IMR-90 (cell line): ENCODE measurements around the gene SCRN2. TPM values are rescaled to one million over a fixed set of nuclear protein-coding genes. Genes with fewer than 3 reads are reported as not detected.
A peak's percentile ranks its signal among the peaks of the same experiment; 100 is the strongest.

ENCODE experiments used
- ATAC-seq: fragments of 200-7000 bp; cut with Tn5 transposase; 2 replicates; pipeline ENCODE4 v1.9.1; 2020; ENCODE audit warnings: low read depth, mild to moderate bottlenecking, moderate library complexity
- BruUV-seq: library from RNA; stranded (reverse); fragments of 400-500 nt; replicated peaks from 2 replicates; lab custom pipeline; 2021; lab: Mats Ljungman, UMichigan
- CTCF ChIA-PET: fragments of 300-600 bp; formaldehyde crosslinking; extraction: SDS; loops from one replicate; lab custom pipeline; 2021; ENCODE audit warnings: antibody characterized with exemption; lab: Yijun Ruan, JAX
- POLR2A ChIA-PET: fragments of 300-600 bp; sonication (Branson Sonifier 250); formaldehyde crosslinking; loops from one replicate; lab custom pipeline; 2022; ENCODE audit warnings: antibody characterized with exemption; ENCODE audit not compliant: unreplicated experiment; lab: Charles Lee
- DNase-seq: peaks from one replicate; pipeline ENCODE4 v3.0.0; 2013
- H2AFZ ChIP-seq: replicated peaks from 2 replicates; pipeline ENCODE3; 2013; ENCODE audit warnings: low read length, mild to moderate bottlenecking; ENCODE audit not compliant: poor library complexity
- H2AK5ac ChIP-seq: 2 replicates; pipeline ENCODE4 v1.6.1; 2013; ENCODE audit warnings: low read depth, low read length, inconsistent platforms
- H2AK9ac ChIP-seq: replicated peaks from 2 replicates; pipeline ENCODE3; 2013; ENCODE audit warnings: mild to moderate bottlenecking, low read depth, low read length, moderate library complexity; ENCODE audit not compliant: poor library complexity
- H2BK120ac ChIP-seq: 2 replicates; pipeline ENCODE4 v1.6.1; 2013; ENCODE audit warnings: low read depth, low read length, inconsistent platforms
- H2BK15ac ChIP-seq: 3 replicates; pipeline ENCODE4 v1.6.1; 2013; ENCODE audit warnings: low read depth, low read length, inconsistent platforms
- H2BK20ac ChIP-seq: 2 replicates; pipeline ENCODE4 v1.6.1; 2013; ENCODE audit warnings: low read depth, mild to moderate bottlenecking, inconsistent platforms, low read length, moderate library complexity
- H2BK5ac ChIP-seq: 2 replicates; pipeline ENCODE4 v1.6.1; 2013; ENCODE audit warnings: mild to moderate bottlenecking, low read depth, low read length, inconsistent platforms; ENCODE audit not compliant: poor library complexity, severe bottlenecking
- H3K14ac ChIP-seq: replicated peaks from 2 replicates; pipeline ENCODE4 v1.6.1; 2013; ENCODE audit warnings: low read depth, low read length, inconsistent platforms
- H3K18ac ChIP-seq: 2 replicates; pipeline ENCODE4 v1.6.1; 2013; ENCODE audit warnings: low read depth, low read length, control low read depth
- H3K23ac ChIP-seq: 2 replicates; pipeline ENCODE4 v1.6.1; 2013; ENCODE audit warnings: low read depth, low read length, inconsistent platforms
- H3K27ac ChIP-seq: 2 replicates; pipeline ENCODE4 v1.5.1; 2013; ENCODE audit warnings: mild to moderate bottlenecking, control low read depth, low read length; ENCODE audit not compliant: insufficient read depth
- H3K27me3 ChIP-seq: 2 replicates; pipeline ENCODE4 v1.6.1; 2013; ENCODE audit warnings: low read length; ENCODE audit not compliant: control insufficient read depth, insufficient read depth
- H3K36me3 ChIP-seq: 2 replicates; pipeline ENCODE4 v1.6.1; 2013; ENCODE audit warnings: low read length, mixed read lengths; ENCODE audit not compliant: control insufficient read depth, insufficient read depth
- H3K4ac ChIP-seq: 2 replicates; pipeline ENCODE4 v1.6.1; 2013; ENCODE audit warnings: low read depth, low read length, inconsistent platforms
- H3K4me1 ChIP-seq: 2 replicates; pipeline ENCODE4 v1.6.1; 2013; ENCODE audit warnings: low read length, mixed read lengths; ENCODE audit not compliant: control insufficient read depth, insufficient read depth
- H3K4me2 ChIP-seq: 2 replicates; pipeline ENCODE4 v1.6.1; 2013; ENCODE audit warnings: low read depth, mild to moderate bottlenecking, control low read depth, low read length, moderate library complexity
- H3K4me3 ChIP-seq: 2 replicates; pipeline ENCODE4 v1.5.1; 2013; ENCODE audit warnings: low read depth, mild to moderate bottlenecking, control low read depth, low read length, moderate library complexity; ENCODE audit not compliant: insufficient read depth
- H3K56ac ChIP-seq: 2 replicates; pipeline ENCODE4 v1.6.1; 2013; ENCODE audit warnings: low read length, inconsistent platforms; ENCODE audit not compliant: insufficient read depth; ENCODE audit errors: extremely low read depth
- H3K79me1 ChIP-seq, 2 experiments: 2 replicates each; pipeline ENCODE4 v1.6.1; 2013; ENCODE audit warnings: low read length in 2 of 2, inconsistent platforms in 1 of 2, low read depth in 1 of 2
- H3K9ac ChIP-seq: 2 replicates; pipeline ENCODE4 v1.6.1; 2013; ENCODE audit warnings: low read depth, low read length, control low read depth
- H3K9me1 ChIP-seq: 2 replicates; pipeline ENCODE4 v1.6.1; 2013; ENCODE audit warnings: low read length, inconsistent platforms; ENCODE audit not compliant: insufficient read depth
- H3K9me3 ChIP-seq: 2 replicates; pipeline ENCODE4 v1.6.1; 2013; ENCODE audit warnings: low read length; ENCODE audit not compliant: control insufficient read depth, insufficient read depth
- H4K20me1 ChIP-seq: 2 replicates; pipeline ENCODE4 v1.6.1; 2013; ENCODE audit warnings: low read length, inconsistent platforms; ENCODE audit not compliant: insufficient read depth
- H4K5ac ChIP-seq: 2 replicates; pipeline ENCODE4 v1.6.1; 2013; ENCODE audit warnings: mild to moderate bottlenecking, low read depth, low read length, control low read depth
- H4K8ac ChIP-seq, 2 experiments: 2 replicates each; pipeline ENCODE4 v1.6.1; 2013; ENCODE audit warnings: low read depth in 2 of 2, low read length in 2 of 2, control low read depth in 1 of 2, inconsistent platforms in 1 of 2
- H4K91ac ChIP-seq: 2 replicates; pipeline ENCODE4 v1.6.1; 2013; ENCODE audit warnings: low read depth, low read length, inconsistent platforms; ENCODE audit not compliant: insufficient read depth
- CTCF ChIP-seq: conservative IDR thresholded peaks from 2 replicates; pipeline ENCODE4 v1.5.1; 2012; ENCODE audit warnings: mild to moderate bottlenecking, low read depth, low read length, improper control_type of control experiment
- MAZ ChIP-seq: IDR thresholded peaks from 2 replicates; pipeline ENCODE4 v1.6.1; 2012; ENCODE audit warnings: low read depth, mild to moderate bottlenecking, low read length, improper control_type of control experiment, moderate library complexity, borderline replicate concordance
- SMC3 ChIP-seq: fragments of 150-350 bp; IDR thresholded peaks from 2 replicates; pipeline ENCODE4 v1.6.1; 2016; ENCODE audit warnings: low read depth, mild to moderate bottlenecking, antibody characterized with exemption, low read length, moderate library complexity
- WGBS, 2 experiments: methylation state at CpG; one replicate each; pipeline versions ENCODE4 v1.1.5 to v1.1.7; 2013; ENCODE audit warnings: missing lambda C conversion rate in 2 of 2; ENCODE audit not compliant: insufficient read length in 1 of 2; ENCODE audit errors: extremely low coverage in 2 of 2; 5-methylcytosine and 5-hydroxymethylcytosine counted together
- dilution Hi-C: fragments of 300-500 bp; cut with HindIII; formaldehyde crosslinking; loops from one replicate; pipeline ENCODE4 v1.14.3; 2018; ENCODE audit warnings: low sequenced_read_pairs; ENCODE audit not compliant: unreplicated experiment
- in situ Hi-C: fragments of 300-500 bp; cut with MboI; formaldehyde crosslinking; loops from 3 replicates; pipeline ENCODE4 v1.14.3; 2019; ENCODE audit warnings: low sequenced_read_pairs, inconsistent platforms, mixed read lengths
- intact Hi-C: fragments of 100-400 bp; cut with micrococcal nuclease; formaldehyde crosslinking; loops from 2 replicates; pipeline ENCODE4 v1.10.0; 2022
- polyA plus RNA-seq, 3 experiments: library from polyadenylated mRNA; depleted of rRNA; stranded (reverse); fragments of >200 nt; gene quantifications; 2 replicates each; pipeline ENCODE4 v1.2.3, GENCODE V29; 2012; ENCODE audit warnings: low replicate concordance in 1 of 3
- total RNA-seq: library from RNA; depleted of rRNA; stranded (reverse); fragments of >200 nt; gene quantifications from 2 replicates; pipeline ENCODE4 v1.2.3, GENCODE V29; 2012

SCRN2 gene
- total and polyA plus RNA-seq, 2 of the 4 experiments (the other 2 are of a cell fraction) = 17.2 to 31.0 TPM

DNA sequence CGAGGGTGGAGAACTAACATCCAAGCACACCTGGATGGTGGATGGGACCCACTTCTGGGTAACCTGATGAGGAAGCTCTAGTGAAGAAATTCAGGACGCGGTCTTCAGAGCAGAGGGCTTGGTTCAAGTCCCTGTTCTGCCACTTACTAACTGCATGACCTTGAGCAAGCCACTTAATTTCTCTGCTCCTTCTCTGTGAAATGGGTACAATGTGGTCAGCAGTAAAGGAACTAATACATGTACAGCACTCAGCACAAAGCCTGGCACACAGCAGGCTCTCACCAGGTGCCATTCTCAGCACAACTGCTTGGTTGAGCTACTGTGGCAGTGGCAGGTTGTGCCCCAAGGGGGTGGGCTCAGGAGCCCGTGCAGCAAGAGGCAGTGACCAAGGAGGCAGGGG lies 17.6 kb downstream of the SCRN2 start:
- no peak for DNase-seq
- in situ Hi-C loops (no loop called here), dilution Hi-C loops (no loop called here), intact Hi-C loops (no loop called here)
- H2AFZ ChIP-seq = no peak overlapping the region
- H2BK15ac ChIP-seq = no peak overlapping the region
- H3K4me1 ChIP-seq = peaks cover 11% of the 10 kb centered on the region; the same call in 1 of the 2 replicates
- ATAC-seq = no peak
- no CpG with 5 or more reads among the region's 4 CpGs for WGBS, 2 experiments
- CTCF ChIA-PET = no interaction called here
- no peak overlapping the region for H3K27ac ChIP-seq
- no peak overlapping the region for H2AK5ac ChIP-seq
- no peak overlapping the region for H3K4me2 ChIP-seq
- POLR2A ChIA-PET = no interaction called here
- 0 out of 2 replicates have a peak, but pooled peaks cover 4% of the 10 kb centered on the region for H3K9me1 ChIP-seq
- H3K27me3 ChIP-seq = no peaks in the 10 kb centered on the region
- TSS peak; percentile 86 for BruUV-seq
- H2BK20ac ChIP-seq = no peak overlapping the region
- no peaks in the 10 kb centered on the region for H3K9me3 ChIP-seq
- TF ChIP-seq CTCF = no peak
- no peak for TF ChIP-seq MAZ
- TF ChIP-seq SMC3 = no peak
- no peak overlapping the region for H2BK5ac ChIP-seq
- no peak overlapping the region for H3K14ac ChIP-seq
- H4K20me1 ChIP-seq = no peaks in the 10 kb centered on the region
- H3K23ac ChIP-seq = no peak overlapping the region
- peaks cover 43% of the 10 kb centered on the region for H3K36me3 ChIP-seq
- no peak overlapping the region for H4K5ac ChIP-seq
- no peak overlapping the region for H2AK9ac ChIP-seq
- peaks cover 1 to 22% of the 10 kb centered on the region in 2 experiments; a peak in 2 of 4 replicates for H3K79me1 ChIP-seq
- H2BK120ac ChIP-seq = no peak overlapping the region
- no peak overlapping the region for H3K9ac ChIP-seq
- H4K91ac ChIP-seq = no peak overlapping the region
- no peak overlapping the region for H4K8ac ChIP-seq
- H3K56ac ChIP-seq = no peak overlapping the region
- no peak overlapping the region for H3K4ac ChIP-seq
- H3K18ac ChIP-seq = no peak overlapping the region
- H3K4me3 ChIP-seq = no peak overlapping the region
